Activated T-helper 1 cell treated with Interleukin-2 at 50 U/mL for 16 hours (primary cell): ENCODE measurements around the gene REEP1.
A peak's percentile ranks its signal among the peaks of the same experiment; 100 is the strongest.
"Not testable (repeated sequence)": the region's sequence is repeated elsewhere in the genome, so short reads cannot be mapped to it uniquely, and the experiment has no call there.

ENCODE experiments used
- DNase-seq: peaks from one replicate; pipeline ENCODE4 v3.0.0-alpha.2; 2020; ENCODE audit warnings: low read depth

REEP1 gene

DNA sequence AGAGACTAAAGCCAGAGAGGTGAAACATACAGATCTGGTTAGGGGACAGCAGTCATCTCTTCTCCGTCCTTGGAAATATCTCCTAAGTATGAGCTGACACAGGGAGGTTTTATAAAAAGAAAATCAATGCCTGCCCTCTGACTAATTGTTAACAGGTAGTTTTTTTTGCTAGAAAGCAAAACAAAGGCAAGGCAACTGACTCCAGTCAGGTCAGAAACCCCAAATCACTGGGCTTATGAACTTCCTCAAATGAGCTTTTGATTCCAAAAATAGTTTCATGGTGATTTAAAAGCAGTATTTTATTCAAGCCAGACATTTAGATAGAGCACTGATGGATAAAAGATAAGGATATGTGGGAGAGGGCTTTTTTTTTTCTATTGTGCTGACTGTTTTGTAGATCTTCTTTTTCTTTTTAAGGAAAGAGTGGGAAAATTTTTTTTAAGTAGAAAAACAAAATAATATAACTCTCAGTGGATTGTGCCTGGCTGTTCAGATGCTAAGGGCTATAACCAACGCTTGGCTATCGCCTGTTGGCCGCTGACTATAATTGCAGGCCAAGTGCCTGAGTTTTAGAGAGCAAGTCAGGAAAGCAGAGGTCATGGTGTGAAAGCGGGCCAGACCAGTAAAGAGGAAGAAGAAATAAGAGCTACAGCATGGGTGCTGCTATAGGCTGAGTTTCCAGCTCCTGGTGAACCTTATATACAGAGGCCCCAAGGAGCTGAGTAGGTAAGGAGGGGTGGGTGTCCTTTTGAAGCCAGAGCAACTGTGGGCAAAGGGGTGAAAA is 93.3 kb downstream of the REEP1 start:
- no peak for DNase-seq

DNA sequence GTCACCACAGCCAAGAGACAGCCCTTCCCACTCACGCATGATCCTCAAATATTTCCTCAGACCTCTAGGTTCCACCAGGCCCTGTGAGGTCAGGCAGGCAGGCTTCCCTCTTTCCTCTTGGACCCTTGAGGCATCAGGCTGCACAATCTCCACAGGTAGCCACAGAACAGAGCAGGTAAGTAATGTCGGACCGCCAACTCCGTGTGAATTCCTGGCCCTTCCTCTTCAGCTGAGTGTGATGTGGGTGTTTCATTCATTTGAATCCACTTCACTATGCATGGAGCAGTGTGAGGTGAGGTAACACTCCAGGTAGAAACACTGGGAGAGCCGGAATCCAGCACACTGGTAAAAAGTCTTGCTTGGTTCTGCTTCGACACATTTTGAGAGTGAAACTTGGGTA is 94.2 kb downstream of the REEP1 start:
- no peak for DNase-seq

DNA sequence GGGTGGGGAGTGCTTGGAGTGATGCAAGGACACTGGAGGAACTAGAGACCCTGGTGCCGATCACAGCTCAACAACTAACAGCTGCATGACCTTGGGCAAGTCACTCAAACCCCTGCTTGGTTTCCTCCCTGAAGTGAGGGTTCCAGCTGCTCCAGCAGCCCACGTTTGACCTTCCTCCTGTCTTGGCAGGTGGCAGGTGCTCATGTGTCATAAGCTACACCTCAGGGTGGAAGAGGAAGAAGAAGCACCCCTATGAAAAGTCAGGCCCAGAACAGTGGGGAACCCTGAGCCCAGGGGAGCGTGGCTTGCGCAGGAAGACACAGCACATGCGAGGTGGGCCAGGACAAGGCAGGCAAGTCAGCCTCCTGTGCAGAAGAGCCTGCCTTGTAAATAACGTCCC is 95.8 kb downstream of the REEP1 start:
- no peak for DNase-seq

DNA sequence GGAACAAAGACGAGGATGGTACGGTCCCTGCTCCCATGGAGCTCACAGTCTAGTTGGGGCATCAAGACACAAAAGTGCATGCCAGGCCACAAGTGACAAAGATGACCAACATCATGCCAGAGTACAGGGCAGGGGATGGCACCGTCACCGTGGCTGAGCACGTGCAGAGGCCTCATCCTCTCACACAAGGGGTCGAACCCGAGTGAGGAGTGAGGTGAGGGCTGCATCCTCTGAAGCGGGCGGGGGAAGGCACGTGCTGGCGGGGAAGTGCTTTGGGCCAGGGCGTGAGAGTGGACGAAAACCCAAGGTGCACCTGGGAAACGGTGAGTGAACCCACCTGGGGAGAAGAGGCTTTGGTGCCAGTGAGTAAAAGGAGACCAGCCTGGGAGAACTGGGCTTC is 97.2 kb downstream of the REEP1 start:
- DNase-seq, result no peak

DNA sequence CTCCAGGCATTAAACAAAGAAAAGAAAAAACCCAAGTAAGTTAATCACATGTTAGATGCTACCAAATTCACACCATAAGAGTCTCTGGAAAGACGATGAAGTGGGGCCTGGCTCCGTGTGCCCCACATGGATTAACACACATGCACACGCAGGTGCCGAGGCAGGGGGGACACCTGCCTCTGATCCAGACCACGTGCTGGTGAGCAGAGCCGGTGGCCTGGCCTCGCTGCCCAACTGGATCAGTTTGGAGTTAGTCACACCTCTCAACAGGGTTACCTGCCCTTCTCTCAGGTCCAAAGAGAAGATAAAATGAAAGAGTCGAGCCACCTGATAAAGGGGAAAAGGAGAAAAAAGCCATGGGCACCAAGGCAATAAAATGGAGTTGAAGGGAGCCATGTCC is 97.7 kb downstream of the REEP1 start:
- no peak for DNase-seq

DNA sequence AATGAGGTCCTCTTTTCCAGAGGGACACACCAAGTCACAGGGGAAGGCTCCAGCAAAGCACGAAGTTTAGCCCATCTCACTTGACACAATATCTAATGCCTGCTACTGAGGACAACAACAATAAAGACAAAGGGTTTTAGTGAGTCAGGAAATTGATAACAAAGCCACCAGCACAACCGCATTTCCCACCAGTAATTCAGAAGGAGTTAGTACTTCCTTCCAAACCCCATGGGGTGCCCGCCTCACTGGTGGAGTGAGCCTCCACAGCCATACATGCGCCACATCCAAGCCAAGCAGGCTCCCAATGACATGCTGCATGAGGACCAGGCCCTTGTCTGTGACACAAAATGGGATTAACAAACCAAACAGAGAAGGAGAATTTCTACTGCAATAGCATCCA is 98.1 kb downstream of the REEP1 start:
- no peak for DNase-seq

DNA sequence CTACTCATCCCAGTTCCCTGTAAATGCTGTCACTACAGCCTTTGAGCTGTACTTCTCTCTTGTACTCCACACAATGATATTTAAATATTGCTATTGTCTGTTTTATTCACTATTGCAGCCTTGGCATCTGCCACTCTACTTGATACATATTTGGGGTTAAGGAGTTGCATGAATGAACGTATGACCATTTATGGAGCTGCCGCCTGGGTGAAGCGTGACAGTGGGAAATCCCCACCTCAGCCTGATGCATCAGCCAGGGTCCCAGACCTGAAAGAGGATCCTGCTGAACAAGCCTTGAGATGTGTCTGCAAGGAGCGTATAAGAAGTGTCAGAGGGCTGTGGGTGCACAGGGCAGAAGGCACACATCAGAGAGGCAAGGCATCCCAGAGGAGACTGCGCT is 99.1 kb downstream of the REEP1 start:
- DNase-seq, result no peak

DNA sequence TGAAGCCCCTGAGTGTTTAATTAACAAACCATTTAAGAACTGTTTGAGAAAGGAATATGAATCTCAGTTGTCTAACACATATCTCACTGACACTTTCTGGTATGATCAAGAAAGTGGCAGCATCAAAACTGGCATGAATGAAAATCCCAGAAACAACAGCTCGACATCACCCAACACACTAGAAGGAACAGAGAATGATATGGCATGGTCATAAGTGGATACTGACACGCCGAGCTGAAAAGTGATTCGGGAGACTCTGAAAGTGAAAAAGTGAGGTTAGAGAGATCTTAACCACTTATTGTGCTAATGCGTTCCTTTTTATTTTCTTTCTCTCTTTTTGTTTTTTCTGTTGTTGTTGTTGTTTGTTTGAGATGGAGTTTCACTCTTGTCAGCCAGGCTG is 100.3 kb downstream of the REEP1 start:
- DNase-seq, result no peak

DNA sequence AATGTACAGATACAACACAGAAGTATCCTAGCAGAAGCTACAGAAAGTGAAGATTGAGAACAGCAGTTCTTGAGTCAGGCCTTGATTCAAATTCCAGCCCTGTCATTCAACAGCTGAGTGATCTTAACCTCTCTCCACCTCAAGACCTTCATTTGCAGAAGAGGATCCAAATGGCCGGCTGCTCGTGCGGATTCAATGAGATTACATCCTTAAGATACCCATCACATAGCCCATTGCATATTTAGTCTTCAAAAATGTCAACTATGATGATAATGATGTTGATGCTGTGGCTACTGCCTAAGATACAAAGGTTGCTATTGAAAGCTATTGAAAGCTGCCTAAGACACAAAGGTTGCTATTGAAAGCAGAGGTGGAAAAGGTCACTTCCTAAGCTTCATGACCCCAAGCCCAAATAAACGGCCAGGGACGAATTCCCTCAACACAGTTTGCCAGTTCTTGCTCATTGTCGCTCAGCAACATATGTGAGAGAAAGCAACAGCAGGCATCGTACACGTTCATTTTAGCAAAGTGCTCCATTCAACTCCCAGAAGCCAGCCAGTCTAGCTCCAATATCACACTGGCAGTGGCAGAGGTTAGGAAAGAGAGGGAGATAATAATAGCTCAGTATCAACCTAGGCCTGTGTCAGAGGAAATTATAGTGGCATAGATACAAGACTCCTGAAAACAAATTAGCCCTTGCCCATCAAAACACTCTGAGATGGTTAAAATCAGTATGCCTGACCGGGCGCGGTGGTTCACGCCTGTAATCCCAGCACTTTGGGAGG is 102.0 kb downstream of the REEP1 start:
- DNase-seq, result no peak

DNA sequence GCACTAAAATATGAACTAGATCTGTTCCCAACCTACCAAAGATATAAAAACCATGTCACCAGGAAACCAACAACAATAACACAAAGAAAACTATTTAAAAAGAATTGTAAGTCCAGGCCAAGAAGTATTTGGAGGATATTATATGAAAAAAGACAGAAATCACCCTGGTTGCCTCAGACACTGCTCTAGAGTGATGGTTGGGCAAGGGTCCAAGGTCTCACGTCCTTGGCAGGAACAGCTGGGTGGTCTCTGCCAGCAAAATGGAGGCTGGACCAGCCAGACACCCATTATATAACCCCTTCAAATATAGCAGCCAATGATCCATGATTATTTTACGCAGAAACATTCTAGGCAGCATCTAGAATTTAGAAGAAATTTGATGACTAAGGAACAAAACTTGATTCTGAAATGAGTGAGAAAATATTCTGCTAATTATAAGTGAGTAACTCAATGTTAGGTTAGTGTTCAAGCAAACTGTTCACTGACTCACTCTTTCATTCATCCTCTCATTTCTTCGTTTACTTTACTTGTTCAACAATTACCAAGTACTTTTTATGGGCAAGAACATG is 102.8 kb downstream of the REEP1 start:
- no peak for DNase-seq

DNA sequence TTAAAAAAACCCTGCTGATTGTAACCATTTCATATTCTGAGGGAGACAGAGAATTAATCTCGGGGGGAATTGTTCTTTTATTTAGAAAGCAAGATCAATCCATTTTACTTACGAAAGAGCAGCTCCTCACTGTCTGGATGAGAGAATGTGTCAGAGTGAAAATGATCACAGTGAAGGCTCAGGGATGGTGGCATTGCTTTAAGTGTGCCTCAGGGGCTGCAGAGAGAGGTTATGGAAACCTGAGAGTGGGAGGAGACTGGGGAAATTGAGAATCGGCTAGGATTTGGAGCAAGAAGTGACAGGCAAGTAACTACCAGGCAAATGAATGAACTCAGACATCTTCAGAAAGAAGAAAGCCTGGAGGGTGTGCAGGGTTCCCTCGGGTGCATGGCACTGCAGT is 104.0 kb downstream of the REEP1 start:
- DNase-seq, result no peak

DNA sequence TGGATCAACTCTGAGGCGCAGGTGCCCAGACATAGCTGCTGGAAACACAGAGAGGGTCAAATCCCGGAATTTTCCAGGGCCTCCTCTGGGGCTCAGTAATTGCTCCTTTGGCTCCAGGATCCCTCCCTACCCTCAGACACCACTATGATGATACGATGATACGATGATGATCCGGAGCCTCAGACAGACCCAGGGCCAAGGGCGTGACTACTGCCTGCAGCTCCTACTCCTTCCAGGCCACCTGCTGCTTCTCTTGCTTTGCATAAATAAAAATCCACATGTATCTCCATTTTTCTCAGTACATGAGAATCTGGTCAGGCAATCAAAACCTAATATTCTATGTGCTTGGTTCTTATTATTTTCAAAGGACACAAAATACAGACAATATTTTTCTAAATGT is 104.5 kb downstream of the REEP1 start:
- no peak for DNase-seq

DNA sequence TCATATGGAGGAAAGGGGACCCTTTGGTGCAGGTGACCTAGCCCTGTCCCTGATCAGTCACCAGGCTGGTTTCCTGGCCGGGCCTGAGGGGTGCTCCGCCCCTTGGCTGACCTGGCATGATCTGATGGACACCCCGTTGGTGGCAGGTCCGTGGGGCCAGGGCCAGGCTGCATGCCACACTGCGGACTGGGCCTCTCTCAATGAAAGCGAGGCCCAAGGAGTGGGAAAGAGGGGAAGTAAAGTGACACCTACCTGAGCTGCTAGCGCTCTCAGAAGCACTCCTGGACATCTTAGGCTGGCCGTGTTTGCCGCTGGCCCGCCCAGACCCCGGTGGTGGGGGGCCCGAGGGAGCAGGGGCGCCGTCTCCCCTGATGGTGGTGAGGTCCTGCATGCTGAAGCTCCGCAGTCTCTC is 105.0 kb downstream of the REEP1 start:
- DNase-seq, result no peak

DNA sequence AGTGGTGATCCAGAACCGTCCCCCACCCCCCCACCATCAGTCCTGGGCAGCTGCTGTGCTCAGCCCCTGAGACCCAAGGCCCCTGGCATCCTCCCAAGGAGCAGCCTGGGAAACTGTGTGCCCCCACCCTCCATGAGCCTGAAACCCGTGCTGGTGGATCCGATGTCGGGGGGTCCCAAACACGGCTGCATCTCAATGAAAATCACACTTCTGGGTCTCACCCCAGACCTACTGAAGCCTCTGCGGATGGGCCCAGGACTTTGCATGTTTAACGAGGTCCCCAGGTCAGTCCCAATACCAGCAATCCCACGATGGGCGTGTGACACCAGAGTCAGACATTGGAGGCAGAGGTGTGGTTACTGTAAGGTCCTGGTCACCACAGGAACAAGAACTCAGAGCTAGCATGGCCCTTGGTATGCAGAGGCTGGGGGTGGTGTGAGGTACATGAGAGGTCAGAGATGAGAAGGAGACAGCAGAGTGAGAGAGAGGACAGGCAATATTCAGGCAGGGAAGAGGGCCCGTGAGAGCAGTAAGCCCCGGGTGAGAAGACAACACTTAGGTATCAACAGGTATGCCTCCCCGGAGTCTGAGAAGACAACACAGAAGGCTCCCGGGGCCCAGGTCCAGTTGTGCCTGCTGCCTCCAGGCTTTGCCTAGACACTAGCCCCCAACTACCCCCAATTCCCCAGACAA is 105.6 kb downstream of the REEP1 start:
- no peak for DNase-seq

DNA sequence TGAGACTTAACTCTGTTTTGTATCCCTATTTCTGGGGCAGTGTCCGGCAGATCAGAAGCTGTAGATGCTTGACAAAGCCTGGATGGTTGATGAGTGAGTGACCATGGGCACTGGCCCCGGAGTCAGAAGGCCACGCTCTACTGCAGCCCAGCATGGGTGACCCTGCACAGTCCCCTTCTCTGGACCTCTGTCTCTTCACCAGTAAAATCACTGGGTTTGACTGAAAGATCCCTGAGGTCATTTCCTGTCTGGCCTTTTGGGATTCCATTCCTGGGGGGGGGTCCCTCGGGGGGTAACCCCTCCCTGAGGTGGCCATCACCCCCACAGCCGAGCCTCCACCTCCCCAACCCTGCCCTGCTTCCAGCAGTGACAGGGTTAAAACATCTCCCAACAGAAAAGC is 106.5 kb downstream of the REEP1 start:
- DNase-seq, result no peak

DNA sequence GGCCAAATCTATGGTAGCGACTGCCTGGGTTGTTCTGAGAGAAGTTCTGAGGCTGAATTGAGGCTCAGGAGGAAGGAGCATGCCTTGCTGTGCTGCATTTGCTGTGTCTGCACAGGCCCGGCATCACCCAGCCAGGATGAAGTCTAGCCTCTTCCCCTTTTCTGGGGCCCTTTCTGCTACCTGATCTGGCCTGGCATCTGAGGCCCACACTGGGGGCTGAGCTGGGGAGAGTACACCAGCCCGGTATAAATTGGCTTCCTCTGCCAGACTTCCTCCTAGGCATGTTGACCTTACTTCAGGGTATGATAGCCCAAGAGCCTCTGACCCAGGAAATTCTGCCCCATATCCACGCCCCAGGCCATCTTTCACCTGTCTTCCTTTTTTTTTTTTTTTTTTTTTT is 108.2 kb downstream of the REEP1 start:
- DNase-seq, result no peak

DNA sequence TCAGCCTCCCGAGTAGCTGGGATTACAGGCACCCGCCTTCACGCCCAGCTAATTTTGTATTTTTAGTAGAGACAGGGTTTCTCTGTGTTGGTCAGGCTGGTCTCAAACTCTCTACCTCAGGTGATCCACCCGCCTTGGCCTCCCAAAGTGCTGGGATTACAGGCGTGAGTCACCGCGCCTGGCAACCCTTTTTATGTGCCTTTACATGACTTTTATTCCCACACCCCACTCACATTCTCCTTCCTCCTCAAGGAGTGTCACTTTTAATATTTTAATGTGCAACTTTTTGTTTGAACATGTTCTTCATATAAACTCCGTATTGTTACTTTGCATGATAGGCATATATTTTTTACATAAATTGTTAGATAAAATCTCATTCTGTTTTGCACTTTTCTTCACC is 108.9 kb downstream of the REEP1 start:
- DNase-seq, result not testable (repeated sequence)

DNA sequence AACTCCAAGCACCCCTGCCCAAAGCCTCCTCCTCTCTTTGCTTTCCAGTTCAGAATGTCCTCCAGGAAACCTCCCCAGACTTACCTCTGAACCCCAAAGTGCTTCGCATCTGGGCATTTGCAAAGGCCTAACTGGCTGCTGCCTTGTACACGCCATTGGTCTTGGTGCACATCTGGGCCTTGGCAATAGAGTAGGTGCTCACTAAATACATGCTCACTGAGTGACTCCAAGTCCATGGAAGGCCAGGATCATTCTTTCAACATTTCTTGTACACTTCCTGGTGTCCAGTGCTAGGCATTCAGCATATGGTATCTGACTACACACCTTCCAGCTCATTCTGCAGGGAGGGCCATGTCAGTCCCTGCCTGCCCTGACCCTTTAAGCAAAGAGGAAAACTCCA is 109.7 kb downstream of the REEP1 start:
- no peak for DNase-seq

DNA sequence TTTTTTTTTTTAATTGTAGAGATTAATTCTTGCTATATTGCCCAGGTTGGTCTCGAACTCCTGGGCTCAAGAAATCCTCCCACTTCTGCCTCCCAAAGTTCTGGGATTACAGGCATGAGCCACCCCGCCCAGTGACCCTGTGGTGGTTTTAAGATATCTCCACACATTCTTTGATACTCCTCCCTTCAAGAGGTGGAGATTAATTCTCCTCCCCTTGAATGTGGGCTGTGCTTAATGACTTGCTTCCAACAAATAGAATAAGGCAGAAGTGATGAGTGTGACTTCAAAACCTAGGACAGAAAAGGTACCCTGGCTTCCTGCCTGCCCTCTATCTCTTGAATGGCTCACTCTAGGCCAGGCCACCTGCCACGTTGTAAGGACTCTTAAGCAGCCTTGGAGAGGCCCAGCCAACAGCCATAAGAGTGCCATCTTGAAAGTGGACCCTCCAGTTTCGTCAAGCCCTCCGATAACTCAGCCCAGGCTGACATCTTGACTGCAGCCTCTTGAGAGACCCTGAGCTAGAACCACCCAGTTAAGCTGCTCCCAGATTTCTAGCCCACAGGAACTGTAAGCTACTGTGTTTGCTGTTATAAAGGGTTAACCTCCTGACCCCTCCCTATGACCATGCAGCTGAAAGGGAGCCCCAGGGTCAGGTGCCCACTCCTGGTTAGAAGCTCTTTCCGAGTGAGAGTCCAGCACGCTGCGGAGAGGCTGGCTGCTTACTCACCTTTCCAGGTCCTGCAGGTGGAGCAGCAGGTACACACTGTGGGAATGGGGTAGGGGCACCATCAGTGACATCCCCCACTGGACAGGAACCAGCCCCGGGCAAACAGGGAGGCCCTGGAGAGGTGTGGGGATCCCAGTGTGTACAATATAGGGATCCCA is 110.5 kb downstream of the REEP1 start:
- no peak for DNase-seq

DNA sequence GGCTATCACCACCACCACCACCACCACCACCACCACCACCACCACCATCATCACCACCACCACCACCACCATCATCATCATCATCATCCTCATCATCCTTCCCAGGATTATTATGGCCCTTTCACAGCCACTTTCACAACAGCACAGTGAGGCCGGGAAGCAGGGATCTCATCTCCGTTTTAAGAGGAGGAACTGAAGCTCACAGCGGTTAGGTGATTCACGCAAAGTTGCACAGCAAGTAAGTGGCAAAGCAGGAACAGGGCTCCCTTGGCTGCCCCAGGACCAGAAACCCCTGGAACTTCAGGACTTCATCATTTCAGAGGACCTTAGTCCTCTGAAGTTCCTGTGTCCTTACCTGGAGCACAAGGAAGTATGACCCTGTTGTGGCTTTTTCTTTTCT is 111.4 kb downstream of the REEP1 start:
- no peak for DNase-seq

DNA sequence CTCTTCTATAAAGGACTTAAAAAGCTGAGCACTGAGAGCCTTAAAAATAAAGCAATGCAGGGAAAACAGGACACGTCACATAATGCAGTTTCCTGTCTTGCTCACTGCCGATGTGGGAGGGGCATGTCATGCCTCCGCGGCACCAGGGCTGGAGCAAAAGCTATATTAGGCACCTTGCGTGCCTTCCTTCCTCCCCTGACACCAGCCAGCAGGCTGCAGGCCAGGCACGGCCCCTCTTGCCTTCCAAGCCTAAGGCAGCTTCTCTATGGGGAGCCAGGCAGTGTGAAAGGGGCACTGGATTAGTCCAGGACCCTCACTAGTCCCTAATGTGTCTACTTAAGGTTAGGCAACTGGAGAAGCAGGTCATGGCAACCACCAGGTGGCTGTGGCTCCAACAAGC is 111.8 kb downstream of the REEP1 start:
- peak; percentile 24 for DNase-seq
